Sigmoid colon (tissue), 4 donors: ENCODE results near the gene FLNA.

Experiments
- EP300 ChIP-seq, 4 donors: sonication (generic); formaldehyde crosslinking; IDR thresholded peaks; one replicate each; pipeline ENCODE4 v1.6.1; 2017; ENCODE audit warnings: antibody characterized with exemption in 4 of 4
- POLR2AphosphoS5 ChIP-seq, 4 donors: sonication (generic); formaldehyde crosslinking; IDR thresholded peaks; one replicate each; pipeline ENCODE4 v1.6.1; 2017; ENCODE audit warnings: antibody characterized with exemption in 4 of 4
- TF ChIP-seq, protein P1 (sequence below), 4 experiments: fragments of 450-650 bp in 3 of 4; fragments of 200-600 bp in 1 of 4; IDR thresholded peaks; one replicate each; pipeline ENCODE4 v1.5.1; 2016 to 2019; ENCODE audit warnings: antibody characterized with exemption in 4 of 4, mild to moderate bottlenecking in 3 of 4, moderate library complexity in 2 of 4

DNA sequence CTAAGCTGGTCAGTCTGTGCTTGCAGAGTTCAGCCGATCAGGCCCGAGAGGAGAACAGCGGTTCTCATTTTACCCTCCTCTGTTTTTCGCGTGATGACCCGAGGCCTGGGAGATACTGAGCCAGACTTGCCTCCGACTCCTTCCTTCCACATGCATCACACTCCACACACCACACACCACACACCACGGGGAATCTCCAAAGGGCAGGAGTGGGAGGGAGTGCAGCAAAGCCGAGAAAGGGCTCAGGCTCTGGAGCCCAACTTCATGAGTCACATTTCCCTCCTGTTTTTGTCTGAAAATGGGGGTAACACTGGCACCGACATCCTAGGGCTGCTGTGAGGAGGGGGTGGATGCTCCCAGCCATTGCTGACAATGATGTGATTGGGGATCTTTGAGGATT lies 39.9 kb downstream of the FLNA start:
- TF ChIP-seq POLR2AphosphoS5 (IDR thresholded peaks at IDR 0.05) = no peak
- TF ChIP-seq, protein P1, sequence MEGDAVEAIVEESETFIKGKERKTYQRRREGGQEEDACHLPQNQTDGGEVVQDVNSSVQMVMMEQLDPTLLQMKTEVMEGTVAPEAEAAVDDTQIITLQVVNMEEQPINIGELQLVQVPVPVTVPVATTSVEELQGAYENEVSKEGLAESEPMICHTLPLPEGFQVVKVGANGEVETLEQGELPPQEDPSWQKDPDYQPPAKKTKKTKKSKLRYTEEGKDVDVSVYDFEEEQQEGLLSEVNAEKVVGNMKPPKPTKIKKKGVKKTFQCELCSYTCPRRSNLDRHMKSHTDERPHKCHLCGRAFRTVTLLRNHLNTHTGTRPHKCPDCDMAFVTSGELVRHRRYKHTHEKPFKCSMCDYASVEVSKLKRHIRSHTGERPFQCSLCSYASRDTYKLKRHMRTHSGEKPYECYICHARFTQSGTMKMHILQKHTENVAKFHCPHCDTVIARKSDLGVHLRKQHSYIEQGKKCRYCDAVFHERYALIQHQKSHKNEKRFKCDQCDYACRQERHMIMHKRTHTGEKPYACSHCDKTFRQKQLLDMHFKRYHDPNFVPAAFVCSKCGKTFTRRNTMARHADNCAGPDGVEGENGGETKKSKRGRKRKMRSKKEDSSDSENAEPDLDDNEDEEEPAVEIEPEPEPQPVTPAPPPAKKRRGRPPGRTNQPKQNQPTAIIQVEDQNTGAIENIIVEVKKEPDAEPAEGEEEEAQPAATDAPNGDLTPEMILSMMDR (IDR thresholded peaks at IDR 0.05) = no peak
- TF ChIP-seq EP300 (IDR thresholded peaks at IDR 0.05) = no peak
